ENCODE measurements around the gene KRTDAP.

- TF ChIP-seq CTCF (optimal IDR thresholded peaks at IDR 0.05 in 1 of 3, IDR thresholded peaks at IDR 0.05 in 1 of 3, conservative IDR thresholded peaks at IDR 0.05 in 1 of 3; ENCODE audit: extremely low read depth in 1 of 3, insufficient read depth in 2 of 3, low read length in 3 of 3) (no peak), EZH2 (IDR thresholded peaks at IDR 0.05; ENCODE audit: low read length) (no peak)
Measured at GRCh38 chr19:35534803-35535480, 44.7 kb upstream of the KRTDAP start.

Measured in keratinocyte (primary cell).